ENCODE results near the gene LRFN2.

The LRFN2 gene

DNA sequence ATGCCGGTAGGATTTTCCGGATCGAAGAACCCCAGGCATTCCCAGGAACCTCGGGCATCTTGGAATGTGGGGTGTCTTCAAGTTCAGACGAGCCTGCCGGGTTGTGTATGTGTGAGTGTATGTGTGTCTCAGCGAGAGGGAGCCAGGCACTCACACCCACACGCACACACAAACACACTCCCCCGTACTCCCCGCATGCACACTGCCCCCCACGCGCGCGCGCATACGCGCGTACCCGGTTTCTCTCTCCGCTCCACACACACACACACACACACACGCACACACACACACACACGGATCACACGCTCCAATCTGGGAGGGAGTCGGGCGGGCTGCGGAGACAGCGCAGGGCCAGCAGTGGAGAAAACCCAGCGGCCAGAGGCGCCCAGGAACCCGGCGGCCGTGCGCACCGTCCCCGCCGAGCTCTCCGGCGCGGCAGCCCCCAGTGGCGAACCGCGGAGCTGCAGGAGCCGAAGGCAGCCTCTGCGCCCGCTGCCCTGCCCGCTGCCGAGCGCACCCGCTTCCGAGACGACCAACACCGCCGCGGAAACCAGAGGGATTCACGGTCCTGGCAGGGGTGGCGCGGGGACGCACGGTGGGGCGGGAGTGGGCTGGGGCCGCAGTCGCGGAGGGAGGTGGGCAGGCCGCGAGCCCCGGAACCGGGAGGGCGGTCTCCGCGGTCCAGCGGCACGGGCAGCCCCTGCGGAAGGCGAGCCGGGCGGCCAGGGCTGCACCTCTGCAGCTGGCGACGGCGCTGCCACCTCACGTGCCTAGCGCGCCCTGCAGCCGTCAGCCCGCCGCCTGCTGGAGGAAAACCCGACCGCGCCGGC lies at the start of gene LRFN2:
Gene LRFN2, minus strand, starts transcription at position 125 of the 830 bp plus-strand sequence.
- no peak for DNase-seq (ENCODE audit: low spot score)

GRCh38 chr6:40634429-40634828 lies 47.3 kb upstream of the LRFN2 start:
- DNase-seq (ENCODE audit: low spot score): no peak

DNA sequence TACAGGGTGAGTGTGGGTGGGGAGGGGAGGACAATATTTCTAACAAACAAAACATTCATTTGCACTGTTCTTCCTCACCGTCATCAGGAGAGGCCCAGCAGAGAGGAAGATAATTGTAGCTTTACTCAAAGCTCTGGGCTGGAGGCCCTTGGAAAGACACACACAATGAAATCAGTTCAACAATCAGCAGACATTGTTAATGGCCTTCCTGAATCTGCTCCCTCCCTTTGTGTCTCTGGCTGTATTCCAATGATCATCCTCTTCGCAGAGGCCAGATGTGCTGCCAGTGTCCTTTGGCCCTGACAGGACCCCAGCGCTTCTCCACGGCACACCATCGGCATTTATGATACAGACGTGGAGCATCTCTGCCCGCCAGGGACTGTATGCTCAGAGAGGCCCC lies 44.6 kb upstream of the LRFN2 start:
- DNase-seq (ENCODE audit: low spot score): no peak

DNA sequence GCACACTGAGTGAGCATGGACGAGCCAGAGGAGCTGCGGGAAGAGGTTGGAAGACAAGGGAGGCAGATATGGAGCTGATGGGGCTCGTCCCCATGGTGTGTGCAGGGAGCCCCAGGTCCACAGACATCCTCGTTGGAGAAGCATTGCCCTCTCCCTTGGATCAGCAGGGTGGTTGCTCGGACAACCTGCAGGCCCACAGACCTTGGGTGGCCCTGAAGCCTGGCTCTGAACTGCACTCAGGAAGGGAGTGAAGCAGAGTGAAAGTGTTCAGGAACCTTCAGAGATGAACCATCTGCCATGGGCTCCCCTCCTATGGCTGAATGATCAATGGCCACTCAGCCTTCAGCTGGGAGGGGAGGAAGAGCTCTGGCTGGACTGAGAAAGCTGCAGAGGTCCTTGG lies 43.3 kb upstream of the LRFN2 start:
- no peak for DNase-seq (ENCODE audit: low spot score)

GRCh38 chr6:40630051-40630450 lies 42.9 kb upstream of the LRFN2 start:
- DNase-seq (ENCODE audit: low spot score): no peak

GRCh38 chr6:40629463-40629862 lies 42.3 kb upstream of the LRFN2 start:
- no peak for DNase-seq (ENCODE audit: low spot score)

DNA sequence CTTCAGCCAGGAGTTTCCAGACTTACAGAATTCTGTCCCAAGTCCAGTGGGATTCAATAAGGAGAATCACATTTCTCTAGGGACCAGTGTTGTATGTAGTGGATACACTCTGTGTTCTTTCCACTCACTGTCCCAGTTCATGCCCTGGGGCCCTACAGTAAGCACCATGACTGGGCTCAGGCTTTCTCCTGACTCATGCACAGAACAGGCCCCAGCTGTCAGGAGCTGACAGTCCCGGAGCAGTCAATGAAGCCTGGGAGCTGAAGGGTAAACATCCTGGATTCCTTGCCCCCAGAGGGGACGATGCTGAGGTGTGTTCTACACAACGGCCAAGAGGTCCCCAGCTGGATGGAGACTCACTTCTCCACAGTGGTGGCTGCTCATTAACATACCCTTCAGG lies 40.2 kb upstream of the LRFN2 start:
- no peak for DNase-seq (ENCODE audit: low spot score)

GRCh38 chr6:40626886-40627285 lies 39.7 kb upstream of the LRFN2 start:
- no peak for DNase-seq (ENCODE audit: low spot score)

DNA sequence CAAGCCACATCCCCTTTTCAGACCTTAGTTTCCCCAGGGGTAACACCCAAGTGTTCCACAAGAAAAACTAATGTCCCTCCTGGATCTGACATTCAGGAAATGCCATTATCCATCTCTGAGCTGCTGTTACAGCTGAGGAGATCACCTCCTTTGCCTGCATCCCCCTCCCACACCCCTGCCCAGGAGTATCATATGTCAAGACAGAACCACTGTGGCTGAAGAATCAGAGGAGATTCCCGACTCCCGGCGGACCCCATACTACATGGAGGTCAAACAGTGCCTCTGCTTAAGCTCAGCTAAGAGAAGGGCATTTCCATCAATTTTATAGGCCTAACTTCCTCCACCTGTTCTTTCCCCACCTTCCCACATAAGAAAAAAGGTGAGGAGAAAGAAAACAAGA lies 36.8 kb upstream of the LRFN2 start:
- no peak for DNase-seq (ENCODE audit: low spot score)

DNA sequence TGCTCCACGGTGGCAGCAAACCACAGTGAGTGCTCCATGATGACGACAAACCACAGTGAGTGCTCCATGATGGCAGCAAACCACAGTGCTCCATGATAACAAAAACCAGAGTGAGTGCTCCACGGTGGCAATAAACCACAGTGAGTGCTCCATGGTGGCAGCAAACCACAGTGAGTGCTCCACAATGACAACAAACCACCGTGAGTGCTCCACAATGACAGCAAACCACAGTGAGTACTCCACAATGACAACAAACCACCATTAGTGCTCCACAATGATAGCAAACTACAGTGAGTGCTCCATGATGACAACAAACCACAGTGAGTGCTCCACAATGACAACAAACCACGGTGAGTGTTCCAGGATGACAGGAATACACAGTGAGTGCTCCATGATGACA lies 36.0 kb upstream of the LRFN2 start:
- DNase-seq (ENCODE audit: low spot score): no peak

DNA sequence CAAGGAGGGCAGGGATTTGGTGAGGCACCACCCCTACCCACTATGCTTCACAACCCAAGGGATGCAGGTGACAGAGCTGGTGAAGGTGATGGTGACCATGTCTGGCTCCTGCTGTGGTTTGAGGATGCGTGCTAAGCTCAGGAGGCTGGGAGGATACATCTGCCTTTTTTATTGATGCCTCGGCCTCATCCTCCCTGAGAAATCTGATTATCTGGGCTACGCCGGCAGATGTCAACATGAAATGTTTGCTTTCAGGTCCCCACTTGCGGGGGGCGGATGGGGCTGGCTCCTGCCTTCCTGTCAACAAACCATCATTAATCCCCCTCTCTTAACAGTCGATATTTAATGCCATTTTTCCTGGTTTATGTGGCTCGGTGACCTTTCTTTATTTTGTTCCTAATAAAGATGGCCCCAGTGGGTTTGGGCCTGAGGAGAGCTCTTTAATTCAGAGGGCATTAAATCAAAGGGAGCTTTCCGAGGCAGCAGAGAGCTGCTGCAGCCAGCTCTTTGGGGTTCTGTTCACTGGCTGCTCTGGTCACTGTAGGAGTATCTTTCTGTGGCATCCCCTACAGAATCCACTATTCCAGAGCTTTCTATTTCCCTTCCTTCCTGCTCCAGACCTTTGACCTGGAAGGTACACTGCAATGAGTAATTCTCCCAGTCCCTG lies 33.5 kb upstream of the LRFN2 start:
- DNase-seq (ENCODE audit: low spot score): no peak

DNA sequence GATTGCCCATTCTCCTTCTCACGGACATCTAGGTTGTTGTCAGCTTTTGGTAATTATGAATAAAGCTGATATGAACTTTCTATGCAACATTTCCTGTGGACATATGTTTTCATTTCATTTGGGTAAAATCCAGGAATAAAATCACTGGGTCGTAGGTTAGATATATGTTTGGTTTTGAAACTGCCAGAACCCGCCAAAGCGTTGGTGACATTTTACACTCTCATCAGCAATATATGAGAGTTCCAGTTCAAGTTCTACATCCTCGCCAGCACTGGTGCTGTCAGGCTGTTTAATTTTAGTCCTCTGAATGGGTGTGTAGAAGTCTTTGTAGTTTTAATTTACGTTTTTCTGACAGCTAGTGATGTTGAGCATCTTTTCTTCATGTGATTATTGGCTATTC lies 27.5 kb upstream of the LRFN2 start:
- no peak for DNase-seq (ENCODE audit: low spot score)

- DNase-seq (ENCODE audit: low spot score): no peak
Observed at GRCh38 chr6:40611912-40612311, 24.7 kb upstream of the LRFN2 start.

GRCh38 chr6:40611434-40611833 lies 24.3 kb upstream of the LRFN2 start:
- no peak for DNase-seq (ENCODE audit: low spot score)

GRCh38 chr6:40610229-40610628 lies 23.1 kb upstream of the LRFN2 start:
- no peak for DNase-seq (ENCODE audit: low spot score)

DNA sequence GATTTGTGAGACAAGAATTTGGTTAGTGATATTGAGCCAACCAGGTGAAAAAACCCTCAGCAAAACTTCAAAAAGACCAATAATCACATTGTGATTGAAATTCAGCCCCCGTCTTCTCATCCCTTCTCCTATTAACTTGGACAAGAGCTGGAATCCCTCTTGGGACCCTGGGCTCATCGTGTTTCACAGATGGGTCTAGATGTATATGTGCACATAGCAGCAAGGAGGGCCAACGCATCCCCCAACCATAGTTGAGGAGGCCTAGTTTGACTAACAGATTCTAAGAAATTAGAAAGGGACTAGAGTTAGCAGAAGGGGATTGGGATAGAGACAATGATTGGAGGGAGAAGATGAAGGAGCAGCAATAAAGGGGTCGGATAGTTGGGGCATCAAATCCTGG lies 19.8 kb upstream of the LRFN2 start:
- DNase-seq (ENCODE audit: low spot score): no peak

GRCh38 chr6:40606526-40606925 lies 19.4 kb upstream of the LRFN2 start:
- no peak for DNase-seq (ENCODE audit: low spot score)

GRCh38 chr6:40604082-40604481 lies 16.9 kb upstream of the LRFN2 start:
- DNase-seq (ENCODE audit: low spot score): no peak

- DNase-seq (ENCODE audit: low spot score): no peak
Observed at GRCh38 chr6:40599555-40599954, 12.4 kb upstream of the LRFN2 start.

- DNase-seq (ENCODE audit: low spot score): no peak
Observed at GRCh38 chr6:40598516-40598915, 11.4 kb upstream of the LRFN2 start.

- no peak for DNase-seq (ENCODE audit: low spot score)
Observed at GRCh38 chr6:40597301-40597700, 10.1 kb upstream of the LRFN2 start.

DNA sequence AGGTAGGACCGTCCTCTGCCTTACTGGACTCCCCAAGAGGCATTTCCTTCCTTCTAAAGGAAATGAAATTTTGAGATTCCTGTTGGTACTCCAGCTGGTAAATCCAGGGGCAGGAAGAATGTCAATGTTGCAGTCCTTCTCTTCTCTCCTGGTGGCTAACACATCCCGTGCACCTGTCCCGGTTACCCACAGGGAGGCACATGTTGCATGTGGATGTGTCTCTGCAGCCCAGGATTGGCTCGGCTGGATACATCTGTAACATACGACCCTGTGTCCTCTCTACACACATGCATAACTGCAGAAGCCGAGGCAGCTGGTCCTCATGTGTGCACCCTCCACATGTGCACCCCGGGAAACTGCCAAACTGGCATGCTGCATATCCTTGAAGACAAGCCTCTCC lies 1.3 kb upstream of the LRFN2 start:
- no peak for DNase-seq (ENCODE audit: low spot score)

GRCh38 chr6:40588070-40588384 lies 863 bp upstream of the LRFN2 start:
- no peak for DNase-seq (ENCODE audit: low spot score)
